BLaER1 treated with 17β-estradiol and CSF1 and Interleukin-3, amounts not matched to agents 10 nM and 100 nM (cell line): ENCODE measurements around the gene PRKD2.

ENCODE experiments used
- H3K27ac ChIP-seq, 11 experiments: shearing (Covaris generic); formaldehyde crosslinking; 2 replicates each; pipeline ENCODE4 v1.8.1; 2022
- H3K27me3 ChIP-seq, 11 experiments: shearing (Covaris generic); formaldehyde crosslinking; 2 replicates each; pipeline ENCODE4 v1.8.1; 2022
- H3K36me3 ChIP-seq, 11 experiments: shearing (Covaris generic); formaldehyde crosslinking; 2 replicates each; pipeline ENCODE4 v1.8.1; 2022
- H3K4me1 ChIP-seq, 10 experiments: shearing (Covaris generic); formaldehyde crosslinking; 2 replicates each; pipeline ENCODE4 v1.8.1; 2022
- H3K4me2 ChIP-seq, 11 experiments: shearing (Covaris generic); formaldehyde crosslinking; 2 replicates each; pipeline ENCODE4 v1.8.1; 2022
- H3K4me3 ChIP-seq, 10 experiments: shearing (Covaris generic); formaldehyde crosslinking; 2 replicates each; pipeline ENCODE4 v1.8.1; 2022
- H3K9ac ChIP-seq, 11 experiments: shearing (Covaris generic); formaldehyde crosslinking; 2 replicates each; pipeline ENCODE4 v1.8.1; 2022
- H3K9me3 ChIP-seq, 11 experiments: shearing (Covaris generic); formaldehyde crosslinking; replicated peaks in 1 of 11; 2 replicates each; pipeline ENCODE4 v1.8.1; 2022
- H4K20me1 ChIP-seq, 11 experiments: shearing (Covaris generic); formaldehyde crosslinking; 2 replicates each; pipeline ENCODE4 v1.8.1; 2022
- Cebpa-rat ChIP-seq, 11 experiments: shearing (Covaris generic); IDR thresholded peaks; 2 replicates each; pipeline ENCODE4 v1.8.1; 2022

The PRKD2 gene

GRCh38 chr19:46736531-46737297 is 19.8 kb upstream of the PRKD2 start:
- Histone ChIP-seq H3K4me2 (peak overlapping the region in 3 of 11 experiments; percentile 15 to 54 (median 37); a peak in 5 of 22 replicates), H3K9me3 (no peaks in the 10 kb centered on the region), H3K27me3 (no peaks in the 10 kb centered on the region), H3K4me3 (no peak overlapping the region), H4K20me1 (peaks cover 78 to 100% (median 98%) of the 10 kb centered on the region in 11 experiments), H3K4me1 (peaks cover 35 to 91% (median 48%) of the 10 kb centered on the region in 10 experiments), H3K36me3 (peaks cover 53 to 100% (median 94%) of the 10 kb centered on the region in 11 experiments), H3K9ac (no peak overlapping the region; a peak in 2 of 22 replicates), H3K27ac (no peak overlapping the region)
- no peak for TF ChIP-seq Cebpa-rat (IDR thresholded peaks at IDR 0.05)

GRCh38 chr19:46733690-46734292 is 16.9 kb upstream of the PRKD2 start:
- Histone ChIP-seq H3K4me2 (peak overlapping the region in 7 of 11 experiments; percentile 88 to 99 (median 95); a peak in 14 of 22 replicates), H3K9me3 (no peaks in the 10 kb centered on the region), H4K20me1 (peaks cover 78 to 100% (median 98%) of the 10 kb centered on the region in 11 experiments), H3K27ac (peak overlapping the region in 6 of 11 experiments; percentile 24 to 64 (median 56); a peak in 10 of 22 replicates), H3K4me3 (peak overlapping the region in 1 of 10 experiments; percentile 24; a peak in 1 of 20 replicates), H3K4me1 (peaks cover 50 to 92% (median 60%) of the 10 kb centered on the region in 10 experiments), H3K36me3 (peaks cover 65 to 100% (median 97%) of the 10 kb centered on the region in 11 experiments), H3K27me3 (no peaks in the 10 kb centered on the region), H3K9ac (peak overlapping the region in 8 of 11 experiments; percentile 3 to 60 (median 36); a peak in 10 of 22 replicates)
- TF ChIP-seq Cebpa-rat (IDR thresholded peaks at IDR 0.05): no peak

DNA sequence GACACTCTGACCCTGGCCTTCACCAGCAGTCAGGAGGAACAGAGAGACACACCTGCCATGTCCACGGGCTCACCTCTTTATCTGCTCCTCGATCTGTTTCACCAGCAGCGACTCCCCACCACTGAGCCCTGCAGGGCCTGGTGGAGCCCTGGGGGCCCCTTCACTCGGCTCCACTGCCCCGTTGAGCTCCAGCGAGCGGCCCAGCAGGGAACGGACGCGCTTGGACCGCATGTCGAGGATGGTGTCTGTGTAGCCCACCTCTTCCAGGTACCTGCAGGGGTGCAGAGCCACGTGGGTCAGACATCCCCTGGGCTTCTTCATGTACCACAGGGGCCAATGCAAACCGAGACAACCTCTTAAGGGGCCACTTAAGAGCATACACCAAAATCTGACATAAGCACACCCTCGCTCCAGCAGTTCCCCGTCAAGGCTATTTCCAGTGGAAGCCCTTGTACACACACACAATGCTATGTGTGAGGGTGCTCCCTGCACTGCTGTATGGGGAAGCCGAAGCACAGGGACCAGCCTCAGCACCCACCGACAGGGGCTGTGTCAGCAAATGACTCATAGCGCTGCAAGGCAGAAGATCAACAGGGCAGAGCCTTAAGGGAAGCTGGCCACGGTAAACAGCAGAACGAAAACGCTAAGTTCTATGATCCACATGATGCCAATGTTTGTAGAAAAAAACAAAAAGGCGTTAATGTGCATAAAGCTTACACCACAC is 16.2 kb upstream of the PRKD2 start:
- Histone ChIP-seq H3K27ac (peak overlapping the region in 5 of 11 experiments; percentile 43 to 64 (median 60); a peak in 11 of 22 replicates), H3K4me3 (peak overlapping the region in 3 of 10 experiments; percentile 15 to 40 (median 28); a peak in 3 of 20 replicates), H3K4me2 (peak overlapping the region in 10 of 11 experiments; percentile 7 to 99 (median 95); a peak in 15 of 22 replicates), H3K9ac (peak overlapping the region in 8 of 11 experiments; percentile 9 to 60 (median 30); a peak in 8 of 22 replicates), H3K9me3 (no peaks in the 10 kb centered on the region), H4K20me1 (peaks cover 78 to 100% (median 98%) of the 10 kb centered on the region in 11 experiments), H3K36me3 (peaks cover 64 to 100% (median 97%) of the 10 kb centered on the region in 11 experiments), H3K4me1 (peaks cover 57 to 97% (median 67%) of the 10 kb centered on the region in 10 experiments), H3K27me3 (no peaks in the 10 kb centered on the region)
- TF ChIP-seq Cebpa-rat (IDR thresholded peaks at IDR 0.05): no peak

DNA sequence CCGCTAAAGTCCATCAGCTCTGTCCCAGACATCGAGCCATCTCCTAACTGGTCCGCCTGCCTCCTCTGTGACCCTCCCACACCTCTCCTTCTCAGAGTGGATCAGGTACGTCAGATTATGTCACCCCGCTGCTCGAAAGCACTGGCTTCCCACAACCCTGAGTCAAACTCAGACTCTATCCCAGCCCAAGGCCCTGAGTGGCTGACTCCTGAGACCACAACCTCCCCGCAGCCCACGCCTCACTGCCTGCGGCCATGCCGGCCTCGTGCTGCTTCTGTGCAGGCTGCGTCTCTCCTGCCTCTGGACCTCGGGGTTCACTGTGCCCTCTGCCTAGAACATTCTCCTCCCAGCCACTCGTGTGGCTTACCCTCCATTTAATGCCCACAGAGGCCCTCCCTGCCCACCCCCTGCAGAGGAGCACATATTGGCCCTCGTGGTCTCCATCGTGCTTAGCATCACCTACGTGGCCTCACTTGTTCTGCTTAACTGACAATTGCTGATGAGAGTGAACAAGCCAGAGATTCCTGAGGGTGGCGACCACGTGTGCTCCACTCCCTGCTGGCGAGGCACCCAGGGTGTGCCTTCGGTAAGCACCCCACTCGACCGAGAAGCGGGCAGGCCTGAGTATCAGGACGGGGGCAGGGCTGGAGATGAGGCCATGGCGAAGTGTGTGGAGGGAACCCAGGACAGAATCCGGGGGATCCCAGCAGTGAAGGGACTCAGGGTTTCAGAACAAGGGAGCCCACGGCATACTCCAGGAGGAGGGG is 15.4 kb upstream of the PRKD2 start:
- Histone ChIP-seq H3K4me1 (peaks cover 64 to 98% (median 74%) of the 10 kb centered on the region in 10 experiments), H3K27me3 (no peaks in the 10 kb centered on the region), H3K4me3 (peak overlapping the region in 3 of 10 experiments; percentile 15 to 40 (median 28); a peak in 3 of 20 replicates), H3K9me3 (no peaks in the 10 kb centered on the region), H3K27ac (peak overlapping the region in 6 of 11 experiments; percentile 14 to 64 (median 56); a peak in 12 of 22 replicates), H3K9ac (peak overlapping the region in 9 of 11 experiments; percentile 9 to 52 (median 34); a peak in 9 of 22 replicates), H3K36me3 (peaks cover 64 to 100% (median 97%) of the 10 kb centered on the region in 11 experiments), H3K4me2 (peak overlapping the region; percentile 43 to 99 (median 95); a peak in 21 of 22 replicates), H4K20me1 (peaks cover 79 to 100% (median 98%) of the 10 kb centered on the region in 11 experiments)
- TF ChIP-seq Cebpa-rat (IDR thresholded peaks at IDR 0.05): no peak

- Histone ChIP-seq H4K20me1 (peaks cover 79 to 100% (median 98%) of the 10 kb centered on the region in 11 experiments), H3K36me3 (peaks cover 64 to 100% (median 97%) of the 10 kb centered on the region in 11 experiments), H3K27ac (peak overlapping the region in 6 of 11 experiments; percentile 14 to 60 (median 50); a peak in 10 of 22 replicates), H3K9ac (peak overlapping the region in 6 of 11 experiments; percentile 7 to 45 (median 20); a peak in 6 of 22 replicates), H3K27me3 (no peaks in the 10 kb centered on the region), H3K4me3 (peak overlapping the region in 2 of 10 experiments; percentile 24 to 40; a peak in 4 of 20 replicates), H3K4me1 (peaks cover 72 to 98% (median 82%) of the 10 kb centered on the region in 10 experiments), H3K9me3 (no peaks in the 10 kb centered on the region), H3K4me2 (peak overlapping the region; percentile 77 to 99 (median 95); a peak in 21 of 22 replicates)
- no peak for TF ChIP-seq Cebpa-rat (IDR thresholded peaks at IDR 0.05)
Measured at GRCh38 chr19:46731584-46731983, 14.7 kb upstream of the PRKD2 start.

DNA sequence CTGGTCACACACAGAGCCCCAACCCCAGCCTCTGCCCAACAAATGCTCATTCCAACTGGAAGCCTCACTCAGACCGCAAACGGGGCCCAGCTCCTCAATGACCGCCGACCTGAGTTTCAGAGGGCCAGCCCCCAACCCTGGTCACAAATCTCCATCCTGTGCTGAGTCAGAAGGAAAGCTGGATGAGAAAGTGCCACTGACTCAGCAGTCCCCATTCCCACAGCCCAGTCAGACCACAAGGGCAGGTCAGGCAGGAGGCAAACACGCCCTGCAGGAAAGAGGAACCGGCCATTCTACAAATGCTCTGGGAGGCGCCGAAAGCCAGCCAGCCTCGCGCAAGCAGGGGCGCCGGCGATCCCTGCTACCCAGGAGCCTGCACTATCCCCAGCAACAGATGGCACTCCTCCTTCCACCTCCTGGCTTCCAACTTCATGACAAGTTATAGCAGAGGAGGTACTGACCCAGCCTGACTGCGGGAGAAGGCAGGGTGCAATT is 14.1 kb upstream of the PRKD2 start:
- TF ChIP-seq Cebpa-rat (IDR thresholded peaks at IDR 0.05): no peak
- Histone ChIP-seq H3K9me3 (no peaks in the 10 kb centered on the region), H3K4me1 (peaks cover 77 to 99% (median 87%) of the 10 kb centered on the region in 10 experiments), H4K20me1 (peaks cover 82 to 100% (median 98%) of the 10 kb centered on the region in 11 experiments), H3K4me3 (peak overlapping the region in 2 of 10 experiments; percentile 24 to 40; a peak in 2 of 20 replicates), H3K27me3 (no peaks in the 10 kb centered on the region), H3K36me3 (peaks cover 64 to 100% (median 96%) of the 10 kb centered on the region in 11 experiments), H3K4me2 (peak overlapping the region; percentile 77 to 99 (median 95); a peak in 20 of 22 replicates), H3K9ac (peak overlapping the region in 7 of 11 experiments; percentile 11 to 48 (median 29); a peak in 9 of 22 replicates), H3K27ac (peak overlapping the region in 6 of 11 experiments; percentile 43 to 60 (median 54); a peak in 12 of 22 replicates)

DNA sequence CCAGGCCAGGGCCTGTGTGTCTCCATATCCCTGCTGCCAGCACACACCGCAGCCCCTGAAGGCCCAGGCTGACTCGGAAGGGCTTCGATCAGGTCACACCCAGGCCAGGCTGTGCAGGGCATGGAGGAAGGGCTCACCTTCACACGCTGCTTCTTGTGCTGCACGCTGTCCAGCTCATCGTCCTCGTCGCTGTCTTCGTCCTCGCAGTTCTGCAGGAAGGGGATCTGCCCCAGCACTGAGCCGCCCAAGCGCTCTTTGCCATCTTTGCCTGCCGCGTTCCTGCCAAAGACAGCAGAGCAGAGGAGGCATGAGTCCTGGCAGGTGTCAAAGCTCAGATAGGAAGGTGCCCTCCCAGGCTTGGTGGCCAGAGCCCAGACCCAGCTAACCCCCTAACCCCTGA is 13.7 kb upstream of the PRKD2 start:
- TF ChIP-seq Cebpa-rat (IDR thresholded peaks at IDR 0.05): no peak
- H3K9ac ChIP-seq: peak overlapping the region in 7 of 11 experiments; percentile 11 to 68 (median 42); a peak in 8 of 22 replicates

More for the DNA sequence above, 13.7 kb upstream of the PRKD2 start:
- H3K9me3 ChIP-seq: no peaks in the 10 kb centered on the region
- peaks cover 82 to 100% (median 92%) of the 10 kb centered on the region in 10 experiments for H3K4me1 ChIP-seq
- peaks cover 87 to 100% (median 100%) of the 10 kb centered on the region in 11 experiments for H4K20me1 ChIP-seq
- H3K36me3 ChIP-seq: peaks cover 66 to 100% (median 96%) of the 10 kb centered on the region in 11 experiments
- H3K4me3 ChIP-seq: no peak overlapping the region
- H3K27ac ChIP-seq: peak overlapping the region in 6 of 11 experiments; percentile 23 to 54 (median 48); a peak in 12 of 22 replicates
- no peaks in the 10 kb centered on the region for H3K27me3 ChIP-seq
- peak overlapping the region; percentile 77 to 99 (median 95) for H3K4me2 ChIP-seq
